GM18507 (cell line): ENCODE measurements around the gene JAK1.

Experiments used
- DNase-seq: peaks from one replicate; pipeline ENCODE4 v3.0.0; 2011; ENCODE audit warnings: low read depth; ENCODE audit not compliant: insufficient read length; ENCODE audit errors: extremely low spot score
- FAIRE-seq: peaks from 2 replicates; lab custom pipeline; 2011; peaks lifted over from hg19 to GRCh38; lab: Jason Lieb, UNC

The JAK1 gene

DNA sequence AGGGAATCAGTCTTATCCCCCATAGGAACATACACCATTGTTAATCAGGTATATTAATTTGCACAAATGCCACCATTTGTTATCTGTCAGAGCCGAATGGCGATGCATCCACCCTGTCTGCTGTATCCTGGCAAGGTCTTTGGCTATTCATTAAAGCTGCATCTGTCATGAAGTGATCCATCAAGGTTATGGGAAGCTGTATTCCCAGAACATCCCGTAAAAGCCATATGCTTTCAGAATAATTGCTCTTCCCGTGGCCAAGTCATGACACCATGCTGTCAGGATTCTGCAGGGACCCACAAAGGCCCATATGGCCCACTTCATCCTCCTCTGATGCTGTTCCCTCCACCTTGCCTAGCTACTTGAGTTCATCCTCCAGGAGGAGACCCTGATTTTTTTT lies 117.5 kb downstream of the JAK1 start:
- DNase-seq (no peak), FAIRE-seq (no peak)

DNA sequence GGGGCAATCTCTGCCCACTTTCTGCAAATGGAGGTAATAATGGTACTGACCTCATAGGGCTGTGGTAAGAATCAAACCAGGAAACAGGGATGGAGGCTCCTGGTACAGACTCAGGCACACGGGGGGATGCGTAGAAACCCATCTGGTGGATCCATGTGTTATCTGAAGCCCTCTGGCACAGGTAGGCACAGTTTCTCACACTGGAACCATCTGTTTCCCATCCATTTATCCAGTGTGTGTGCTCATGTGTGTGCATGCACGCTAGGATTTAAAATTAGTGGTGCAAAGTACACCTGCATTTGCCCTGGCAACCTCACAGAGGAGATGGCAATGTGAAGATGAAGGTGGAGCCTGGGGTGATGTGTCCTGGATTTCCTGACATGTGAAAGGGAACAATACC lies 118.2 kb downstream of the JAK1 start:
- no peak for DNase-seq
- FAIRE-seq = no peak

DNA sequence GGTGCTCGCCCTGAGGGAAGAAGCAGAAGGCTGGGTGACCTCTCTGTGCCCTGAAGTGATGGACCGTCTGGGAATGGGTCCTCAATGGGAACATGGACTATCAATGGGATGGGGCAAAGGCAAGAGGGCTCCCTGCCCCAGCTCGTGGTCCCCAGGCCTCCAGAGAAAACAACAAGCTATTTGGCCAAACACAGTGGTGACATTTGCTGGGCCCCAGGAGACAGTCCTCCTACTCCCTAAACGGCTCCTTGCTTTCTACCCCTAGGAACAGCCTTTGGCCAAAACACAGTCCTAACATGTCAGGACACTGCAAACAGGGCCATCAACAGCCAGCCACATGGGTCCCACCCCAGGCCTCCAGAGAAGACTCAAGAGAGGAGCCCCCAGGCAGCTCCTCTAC lies 118.7 kb downstream of the JAK1 start:
- FAIRE-seq (no peak), DNase-seq (no peak)

DNA sequence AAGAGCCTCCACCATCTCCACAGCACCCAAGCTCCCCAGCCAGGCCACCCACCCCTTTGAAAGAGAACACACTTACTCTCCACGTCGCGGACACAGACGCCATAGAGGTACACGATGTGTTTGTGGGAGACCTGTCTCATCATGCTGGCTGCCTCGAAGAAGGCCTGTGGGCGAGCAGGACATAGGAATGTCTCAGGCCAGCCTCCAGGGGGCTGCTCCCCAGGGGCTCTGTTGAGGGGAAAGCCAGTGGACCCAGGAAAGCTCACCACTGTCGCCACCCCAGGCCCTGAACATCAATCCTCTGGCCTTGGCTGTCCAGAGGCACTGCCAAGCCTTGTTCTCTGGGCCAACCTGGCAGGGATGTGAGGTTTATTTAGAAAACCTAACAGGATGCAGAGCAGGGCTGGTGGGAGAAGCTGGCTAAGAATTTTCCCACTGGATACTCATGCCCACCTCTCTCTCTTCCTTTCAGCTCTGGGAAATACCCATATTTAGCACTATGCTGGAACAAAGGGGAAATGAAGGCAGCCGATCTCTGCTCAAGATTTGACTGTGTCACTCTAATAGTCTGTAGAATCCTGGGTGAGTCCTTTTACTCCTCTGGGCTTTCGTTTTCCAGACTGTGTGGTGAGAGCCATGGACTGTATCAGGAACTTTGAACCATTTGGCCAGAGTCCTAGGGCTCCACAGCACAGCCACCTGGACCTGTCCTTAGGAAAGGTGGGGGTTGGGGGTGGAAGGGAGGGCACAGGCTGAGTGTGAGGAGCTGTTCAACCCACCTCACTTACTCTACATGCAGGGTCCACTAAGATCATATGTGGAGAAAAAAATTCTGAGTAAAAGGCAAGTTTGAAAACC lies 119.5 kb downstream of the JAK1 start:
- DNase-seq (no peak), FAIRE-seq (no peak)

DNA sequence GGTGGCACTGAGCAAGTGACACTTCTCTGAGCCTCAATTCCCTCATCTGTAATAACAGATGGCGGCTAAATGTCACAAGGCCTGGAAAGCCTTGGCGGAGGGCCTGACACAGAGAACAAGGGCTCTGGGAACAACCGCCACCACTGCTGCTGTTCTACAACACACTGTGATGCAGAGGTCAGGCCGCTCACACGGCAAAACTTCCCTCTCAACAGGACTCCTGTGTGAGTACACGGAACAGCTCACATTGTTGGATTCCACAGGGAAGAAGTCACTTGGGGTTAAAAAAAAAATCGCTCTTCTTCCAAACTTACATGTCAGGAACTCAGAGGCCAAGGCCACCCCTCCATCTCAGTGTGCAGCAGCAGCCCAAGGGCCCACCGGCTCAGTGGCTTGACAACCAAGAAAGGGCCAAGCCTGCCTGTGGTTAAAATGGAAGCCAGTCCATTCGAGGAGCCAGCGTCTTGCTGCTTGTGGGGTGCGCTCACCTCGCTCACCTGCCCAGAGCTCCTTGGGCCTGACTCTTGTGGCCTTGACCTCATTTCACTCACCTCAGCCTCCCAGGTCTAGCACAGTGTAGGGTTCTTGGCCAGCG lies 120.4 kb downstream of the JAK1 start:
- DNase-seq = no peak
- no peak for FAIRE-seq

DNA sequence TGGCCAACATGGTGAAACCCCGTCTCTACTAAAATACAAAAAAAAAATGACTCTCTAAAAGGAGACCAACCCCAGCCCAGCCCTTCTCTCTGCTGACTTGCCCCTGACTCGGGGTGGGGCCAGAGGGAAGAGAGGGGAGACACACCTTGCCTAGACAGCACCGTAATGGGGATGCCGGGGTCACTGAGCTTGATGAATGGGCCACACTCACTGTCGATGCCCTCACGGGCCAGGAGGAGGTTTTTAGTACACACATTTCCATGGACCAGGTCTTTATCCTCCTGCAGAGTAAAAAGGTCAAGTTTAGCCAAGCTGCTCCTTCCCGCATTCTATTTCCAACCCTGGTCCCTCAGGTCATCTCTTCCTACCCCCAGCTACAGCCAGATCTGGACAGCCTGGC lies 121.7 kb downstream of the JAK1 start:
- FAIRE-seq (no peak), DNase-seq (no peak)

DNA sequence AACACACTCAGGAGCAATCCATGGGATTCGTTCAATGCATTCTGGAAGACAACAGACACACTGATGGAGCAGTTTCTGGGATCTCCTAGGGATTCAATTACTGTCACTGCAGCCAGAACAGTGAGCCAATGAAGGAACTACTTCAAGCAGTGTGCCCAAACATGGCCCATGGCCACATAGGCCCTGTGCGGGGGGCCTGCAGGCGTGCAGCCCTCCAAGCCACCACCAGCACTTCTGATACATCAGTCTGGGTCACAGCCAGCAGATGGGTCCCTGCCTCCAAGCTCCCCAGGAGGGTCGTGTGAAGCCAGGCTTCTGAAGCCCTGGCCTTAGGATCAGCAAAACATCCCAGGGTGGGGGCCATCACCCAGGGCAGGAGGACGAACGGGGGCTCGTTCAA lies 122.2 kb downstream of the JAK1 start:
- no peak for DNase-seq
- FAIRE-seq = no peak

DNA sequence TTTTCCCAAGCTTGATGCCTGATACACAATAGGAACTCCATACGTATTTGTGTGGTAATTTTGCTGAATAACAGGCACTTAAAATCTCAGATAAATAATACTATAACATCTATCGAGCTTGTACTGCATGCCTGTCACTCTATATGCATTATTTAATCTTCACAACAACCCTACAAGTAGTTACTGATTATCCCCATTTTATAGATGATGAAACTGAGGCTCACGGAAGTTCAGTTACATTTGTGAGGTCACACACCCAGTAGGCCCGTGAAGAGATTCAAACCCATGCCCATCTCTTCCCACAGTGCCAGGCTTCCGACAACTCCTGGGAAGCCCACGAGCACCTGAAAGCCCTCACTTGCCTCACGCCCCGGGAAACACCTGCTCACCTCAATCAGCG lies 122.7 kb downstream of the JAK1 start:
- no peak for FAIRE-seq

DNA sequence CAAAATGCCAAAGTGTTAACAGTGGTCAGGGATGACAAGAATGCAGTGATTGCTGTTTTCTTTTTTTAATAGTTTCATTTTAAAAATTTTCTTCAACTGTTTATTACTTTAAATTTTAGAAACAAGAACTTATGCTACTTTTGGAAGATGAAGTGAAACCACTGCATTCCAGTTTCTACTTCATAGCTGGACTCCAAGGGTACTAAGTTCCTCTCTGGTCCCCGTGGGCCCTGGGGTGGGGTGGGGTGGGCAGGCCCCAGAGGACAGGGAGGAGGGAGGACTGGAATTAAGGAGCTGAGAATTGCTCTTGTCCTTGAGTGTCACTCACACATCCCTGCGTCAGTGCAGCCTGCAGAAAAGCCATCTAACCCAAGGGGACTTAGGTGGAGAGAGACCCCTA lies 124.1 kb downstream of the JAK1 start:
- FAIRE-seq (no peak), DNase-seq (no peak)

More for the DNA sequence above, 122.7 kb downstream of the JAK1 start:
- no peak for DNase-seq

DNA sequence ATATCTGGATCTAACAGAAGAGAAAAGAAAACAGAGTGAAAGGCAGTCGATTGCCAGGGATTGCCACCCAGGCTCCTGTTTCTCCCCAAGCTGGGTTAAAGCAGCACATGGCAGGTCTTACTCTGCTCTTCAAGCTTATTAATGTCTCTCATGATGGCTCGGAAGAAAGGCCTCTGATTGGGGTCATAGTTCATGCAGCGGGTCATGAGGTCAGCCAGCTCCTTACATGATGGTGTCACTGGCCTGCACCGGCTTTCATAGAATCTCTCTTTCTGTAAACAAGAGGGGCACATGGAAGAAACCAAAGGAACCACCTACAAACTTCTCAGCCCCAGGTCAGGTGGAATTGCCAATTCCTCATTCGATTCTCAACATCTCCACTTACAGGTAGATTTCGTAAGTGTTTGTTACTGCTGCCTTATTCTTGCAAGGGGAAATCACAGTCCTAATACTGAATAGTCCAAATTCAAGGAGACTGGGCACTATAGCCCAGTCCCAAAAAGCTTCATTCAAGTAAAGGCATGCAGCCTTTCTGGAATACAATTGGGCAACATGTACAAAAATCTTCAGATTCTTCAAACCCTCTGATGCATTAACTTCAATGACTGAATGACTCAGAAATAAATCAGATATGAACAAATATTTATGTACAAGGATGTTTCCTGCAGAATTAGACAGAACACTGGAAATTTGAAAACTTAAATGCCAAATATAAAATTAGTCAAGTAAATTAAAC lies 124.9 kb downstream of the JAK1 start:
- FAIRE-seq (no peak), DNase-seq (no peak)

DNA sequence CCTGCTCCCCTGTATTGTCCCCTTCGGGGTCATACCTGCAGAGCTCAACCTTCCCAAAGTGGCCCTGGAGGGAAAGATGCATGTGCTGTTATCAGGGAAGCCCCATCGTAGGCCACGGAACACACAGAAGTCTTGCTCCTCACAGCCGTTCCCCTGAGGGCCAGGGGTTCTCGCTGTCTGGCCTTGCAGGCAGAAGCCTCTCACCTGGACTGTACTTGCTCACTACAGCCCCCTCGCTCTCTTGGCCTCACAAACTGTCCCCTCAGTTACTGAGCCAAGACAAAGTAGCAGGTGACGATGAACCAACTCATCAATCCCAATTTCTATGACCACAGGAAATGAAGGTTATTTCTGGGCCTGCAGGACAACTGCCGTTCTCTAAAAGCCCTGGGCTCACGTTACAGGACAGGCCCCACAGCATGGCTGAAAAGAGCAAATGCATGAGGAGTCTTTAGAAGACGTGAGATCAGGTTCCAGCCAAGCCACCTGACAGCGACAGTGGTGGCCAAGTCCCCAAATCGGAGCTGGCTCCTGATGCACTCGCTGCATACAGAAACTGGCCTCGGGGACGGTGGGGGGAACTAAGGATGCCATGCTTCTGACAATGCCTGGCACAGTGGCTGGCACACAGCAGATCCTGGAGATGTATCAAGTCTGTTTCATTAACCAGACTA lies 126.5 kb downstream of the JAK1 start:
- FAIRE-seq (no peak), DNase-seq (no peak)

DNA sequence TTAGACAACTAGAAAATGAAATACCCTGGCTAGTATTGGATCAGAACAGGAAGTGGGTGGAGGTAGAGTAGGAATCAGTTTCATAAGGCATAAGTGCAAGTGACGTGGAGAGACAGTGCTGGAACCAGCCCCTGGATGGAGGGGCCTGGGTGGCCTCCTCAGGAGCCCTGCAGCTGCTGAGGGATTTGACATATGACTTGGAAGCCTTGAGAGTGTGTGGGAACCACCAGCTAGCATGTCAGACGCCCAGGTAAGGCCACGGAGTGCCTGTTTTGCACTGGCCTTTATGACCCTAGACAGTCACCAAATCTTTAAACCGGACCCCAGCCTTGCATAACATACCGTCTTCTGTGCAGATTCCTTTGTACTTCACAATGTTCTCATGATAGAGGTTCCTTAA lies 127.1 kb downstream of the JAK1 start:
- no peak for FAIRE-seq
- DNase-seq = no peak

DNA sequence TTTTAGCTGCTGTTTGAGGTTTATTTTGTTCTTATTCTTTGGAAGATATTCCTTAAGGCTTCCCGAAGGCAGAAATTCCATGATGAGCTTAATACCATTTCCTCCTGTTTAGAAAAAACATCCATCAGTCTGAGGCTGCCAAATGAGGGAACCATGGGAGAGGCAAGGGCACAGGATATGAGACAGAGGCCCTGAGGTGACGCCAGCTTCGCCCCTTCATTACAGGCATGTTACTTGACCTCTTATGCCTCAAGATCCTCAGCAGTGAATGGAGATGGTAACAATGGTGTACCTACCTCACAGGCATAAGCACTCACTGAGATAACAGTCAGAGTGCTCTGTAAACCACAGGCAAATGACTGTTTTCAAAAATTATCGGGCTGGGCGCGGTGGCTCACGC lies 127.9 kb downstream of the JAK1 start:
- no peak for DNase-seq
- FAIRE-seq = no peak

DNA sequence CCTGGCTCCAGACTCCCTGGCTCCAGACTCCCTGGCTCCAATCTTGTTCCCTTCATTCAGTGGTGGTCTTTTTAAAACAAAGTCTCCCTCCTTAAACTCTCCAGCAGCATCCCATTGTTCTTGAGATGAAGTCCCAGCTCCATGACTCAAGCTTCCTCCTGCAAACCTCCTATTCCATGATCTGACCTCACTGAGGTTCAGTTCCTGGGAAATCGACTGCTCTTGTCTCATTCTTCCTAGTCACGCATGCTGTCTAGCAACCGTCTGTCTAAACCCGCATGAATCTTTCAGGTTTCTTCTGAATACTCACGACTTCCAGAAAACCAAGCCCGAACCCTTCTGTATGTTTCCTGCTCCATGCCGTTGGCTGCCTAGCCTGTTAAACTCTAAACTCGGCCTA lies 129.5 kb downstream of the JAK1 start:
- no peak for FAIRE-seq
- DNase-seq = no peak

DNA sequence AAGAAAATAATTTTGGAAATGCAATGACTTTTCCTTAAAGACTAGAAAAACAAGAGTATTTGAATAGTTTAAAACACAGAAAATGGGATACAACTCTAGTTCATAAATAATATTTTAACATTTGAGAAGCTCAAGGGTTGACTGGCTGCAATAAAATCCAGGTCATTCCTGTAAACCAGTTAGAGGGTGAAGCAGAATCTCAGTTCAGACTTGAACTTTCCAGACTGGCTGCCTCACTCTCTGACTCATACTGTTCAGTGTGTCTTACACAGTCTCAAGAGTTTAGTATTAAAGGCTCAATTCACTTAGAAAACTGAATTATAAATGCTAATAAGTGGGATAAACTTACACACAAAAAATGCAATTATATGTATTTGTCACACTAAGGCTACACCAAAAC lies 131.6 kb downstream of the JAK1 start:
- FAIRE-seq (no peak), DNase-seq (no peak)

DNA sequence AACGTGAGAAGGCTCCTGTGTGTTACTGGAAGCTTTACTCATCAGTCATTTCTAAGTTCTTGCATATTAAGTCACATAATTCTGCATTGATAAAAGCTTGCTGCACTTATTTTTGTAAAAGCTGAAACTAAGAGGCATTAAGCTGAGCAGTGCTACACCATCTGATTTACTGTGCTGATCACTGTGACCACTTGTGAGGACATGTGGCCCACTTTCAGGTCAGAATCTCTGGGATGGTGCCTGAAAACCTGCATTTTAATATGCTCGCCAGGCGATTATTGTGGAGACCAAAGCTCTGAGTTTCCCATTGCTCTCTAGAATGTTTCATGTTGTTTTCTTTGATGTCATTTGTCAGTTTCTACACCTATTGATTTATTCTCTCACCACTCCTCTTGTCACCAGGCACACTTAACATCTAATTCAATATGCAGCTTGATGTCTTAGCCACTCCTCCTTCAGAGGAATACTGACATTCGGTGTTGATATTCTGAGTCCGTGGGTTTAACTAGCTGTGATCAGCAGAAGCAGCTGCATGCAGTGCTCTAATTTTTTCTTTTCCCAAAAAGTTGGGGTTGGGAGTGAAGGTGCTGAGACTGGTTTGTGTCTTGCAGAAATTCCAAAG lies 136.2 kb downstream of the JAK1 start:
- DNase-seq (no peak), FAIRE-seq (no peak)

DNA sequence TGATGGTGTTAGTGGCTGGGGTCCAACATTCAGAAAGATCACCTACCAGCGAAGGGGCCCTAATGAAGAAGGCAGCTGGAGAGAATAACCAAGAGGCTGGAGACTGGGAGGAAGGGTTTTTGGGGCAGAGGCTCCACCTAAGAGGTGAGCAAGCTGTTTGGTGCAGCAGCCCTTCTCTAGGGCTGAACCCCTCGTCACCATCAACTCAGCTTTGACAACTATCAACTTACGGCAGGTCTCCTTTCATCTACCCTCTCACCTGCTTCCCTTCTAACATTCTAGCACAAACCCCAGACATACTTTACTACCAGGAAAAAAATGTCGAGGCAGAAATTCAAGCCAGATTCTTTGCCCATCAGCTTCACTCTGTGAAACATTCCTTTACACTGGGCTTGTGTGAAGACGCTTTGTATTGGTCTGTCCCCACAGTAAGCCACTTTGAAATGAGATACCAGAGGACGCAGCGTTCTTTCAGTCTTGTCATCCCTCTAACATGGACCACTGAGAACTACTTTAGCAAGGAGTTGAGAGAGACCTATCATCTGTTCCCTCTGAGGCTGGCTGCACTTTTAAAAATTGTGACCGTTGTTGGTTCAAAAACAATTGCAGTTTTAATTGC lies 136.8 kb downstream of the JAK1 start:
- DNase-seq (no peak), FAIRE-seq (no peak)

DNA sequence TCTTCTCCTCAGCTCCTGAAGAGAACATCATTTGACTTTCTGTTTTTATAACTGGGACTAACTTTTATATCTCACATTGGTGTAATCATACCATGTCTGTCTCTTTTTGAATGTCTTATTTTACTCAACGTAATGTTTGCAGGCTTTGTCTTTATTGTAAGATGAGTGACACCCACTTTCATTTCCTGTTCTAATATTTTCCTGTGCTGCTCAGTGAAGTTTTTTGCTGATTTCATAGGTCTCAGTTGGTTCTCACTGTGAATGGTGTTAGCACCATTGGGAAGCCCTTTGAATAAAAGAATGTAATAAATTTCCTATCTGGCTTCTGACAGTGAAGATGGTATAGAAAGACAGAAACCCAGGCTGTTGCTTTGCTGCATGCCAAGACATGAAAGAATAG lies 137.5 kb downstream of the JAK1 start:
- no peak for DNase-seq
- peak; percentile 73 for FAIRE-seq

DNA sequence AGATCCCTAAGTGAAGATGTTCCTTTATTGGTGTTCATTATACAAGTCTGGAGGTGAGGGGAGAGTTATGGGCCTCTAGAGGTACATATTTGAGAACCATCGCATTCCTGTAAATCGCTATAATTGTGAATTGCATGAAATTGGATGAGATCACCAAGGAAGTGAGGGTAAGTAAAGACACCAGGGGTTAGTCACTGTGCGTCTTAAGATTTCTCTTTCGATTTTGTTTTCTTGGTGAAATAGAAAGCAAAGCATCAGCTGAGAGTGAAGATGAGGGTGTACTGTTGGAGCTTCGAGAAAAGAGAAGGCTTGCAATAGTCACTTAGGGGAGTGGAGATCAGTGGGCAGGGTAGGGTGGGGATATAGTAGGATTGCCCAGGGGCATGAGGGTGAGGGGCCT lies 139.4 kb downstream of the JAK1 start:
- DNase-seq (no peak), FAIRE-seq (peak; percentile 88)
